K562 (cell line): ENCODE results near the gene INPP1. TPM values are rescaled to one million over a fixed set of nuclear protein-coding genes. Genes with fewer than 3 reads are reported as not detected.

ENCODE experiments used
- ATAC-seq: fragments of 200-7000 bp; cut with Tn5 transposase; 3 replicates; pipeline ENCODE4 v1.9.1; 2020; ENCODE audit warnings: moderate library complexity
- BruUV-seq: library from RNA; stranded (reverse); fragments of 400-500 nt; replicated peaks from 2 replicates; lab custom pipeline; 2021; lab: Mats Ljungman, UMichigan
- CTCF ChIA-PET: fragments of 300-600 bp; formaldehyde crosslinking; extraction: SDS; loops from one replicate; lab custom pipeline; 2021; ENCODE audit warnings: low intra/inter-chr PET ratio; lab: Yijun Ruan, JAX
- POLR2A ChIA-PET: fragments of 300-600, 350-650 bp; sonication (Branson Sonifier 250); formaldehyde crosslinking; extraction: SDS; loops from one replicate; lab custom pipeline; 2021; ENCODE audit warnings: antibody characterized with exemption, inconsistent platforms; lab: Yijun Ruan, JAX
- DNase-seq, 4 experiments: peaks; one replicate each; pipeline versions ENCODE4 v3.0.0 to v3.0.0-alpha.2; 2011 to 2018; ENCODE audit warnings: low spot score in 3 of 4, mixed read lengths in 3 of 4; ENCODE audit errors: extremely low read depth in 1 of 4
- FAIRE-seq: peaks from 2 replicates; lab custom pipeline; 2011; peaks lifted over from hg19 to GRCh38; lab: Jason Lieb, UNC
- H2AFZ ChIP-seq: 2 replicates; pipeline ENCODE4 v1.6.0; 2011; ENCODE audit warnings: low read depth, low read length, control low read depth, inconsistent platforms
- H3K27ac ChIP-seq: fragments of 200-600 bp; 3 replicates; pipeline ENCODE4 v1.8.0; 2011; ENCODE audit warnings: low read depth, mild to moderate bottlenecking, control low read depth, inconsistent platforms, low read length, moderate library complexity, mixed read lengths; ENCODE audit errors: extremely low read depth
- H3K27me3 ChIP-seq, 2 experiments: fragments of 300-600 bp in 1 of 2; 2 replicates in 1 of 2; 3 replicates in 1 of 2; pipeline versions ENCODE4 v1.6.0 to v1.8.0; 2011; ENCODE audit warnings: inconsistent platforms in 2 of 2, low read length in 2 of 2, mild to moderate bottlenecking in 1 of 2, mixed read lengths in 1 of 2, moderate library complexity in 1 of 2; ENCODE audit not compliant: control insufficient read depth in 2 of 2, insufficient read depth in 2 of 2
- H3K36me3 ChIP-seq: fragments of 300-600 bp; 3 replicates; pipeline ENCODE4 v1.8.0; 2011; ENCODE audit warnings: mild to moderate bottlenecking, low read length, inconsistent platforms; ENCODE audit not compliant: control insufficient read depth, insufficient read depth
- H3K4me1 ChIP-seq, 2 experiments: fragments of 200-600 bp in 1 of 2; replicated peaks in 1 of 2; 2 replicates in 1 of 2; 3 replicates in 1 of 2; pipeline versions ENCODE4 v1.5.1 to v1.8.0; 2011; ENCODE audit warnings: inconsistent platforms in 2 of 2, low read length in 2 of 2, mild to moderate bottlenecking in 1 of 2, mixed read lengths in 1 of 2, moderate library complexity in 1 of 2; ENCODE audit not compliant: control insufficient read depth in 2 of 2, insufficient read depth in 2 of 2
- H3K4me2 ChIP-seq: 2 replicates; pipeline ENCODE4 v1.6.1; 2011; ENCODE audit warnings: low read length, control low read depth, inconsistent platforms, mixed read lengths; ENCODE audit not compliant: insufficient read depth
- H3K4me3 ChIP-seq: fragments of 200-600 bp; sonication (generic), shearing (Covaris generic); 2 replicates; pipeline ENCODE4 v1.5.1; 2016; ENCODE audit warnings: control low read depth, inconsistent platforms
- H3K79me2 ChIP-seq: fragments of 200-600 bp; 3 replicates; pipeline ENCODE4 v1.8.0; 2011; ENCODE audit warnings: low read length, inconsistent platforms; ENCODE audit not compliant: control insufficient read depth, insufficient read depth
- H3K9ac ChIP-seq, 2 experiments: 2 replicates each; pipeline versions ENCODE4 v1.6.0 to v1.6.1; 2011; ENCODE audit warnings: low read depth in 2 of 2, low read length in 2 of 2, control low read depth in 1 of 2, inconsistent platforms in 1 of 2, mild to moderate bottlenecking in 1 of 2, mixed read lengths in 1 of 2; ENCODE audit not compliant: insufficient read depth in 1 of 2
- H3K9me1 ChIP-seq: one replicate; pipeline ENCODE4 v1.6.0; 2011; ENCODE audit warnings: inconsistent platforms, mild to moderate bottlenecking, low read length, moderate library complexity; ENCODE audit not compliant: control insufficient read depth, insufficient read depth
- H3K9me3 ChIP-seq: replicated peaks from 2 replicates; pipeline ENCODE4 v1.5.1; 2011; ENCODE audit warnings: low read depth, low read length, inconsistent platforms; ENCODE audit not compliant: control insufficient read depth, insufficient read depth
- H4K20me1 ChIP-seq: replicated peaks from 2 replicates; pipeline ENCODE4 v1.6.1; 2011; ENCODE audit warnings: low read length, inconsistent platforms, mixed read lengths; ENCODE audit not compliant: control insufficient read depth, insufficient read depth
- CEBPB ChIP-seq: fragments of 450-650 bp; IDR thresholded peaks from 2 replicates; pipeline ENCODE4 v1.6.1; 2016; ENCODE audit warnings: missing genetic modification characterization, missing compliant biosample characterization
- CEBPG ChIP-seq, 3 experiments: fragments of 200-800 bp in 1 of 3; sonication (Bioruptor generic) in 1 of 3; sonication (generic) in 1 of 3; formaldehyde crosslinking in 1 of 3; IDR thresholded peaks in 2 of 3; conservative IDR thresholded peaks in 1 of 3; 2 replicates each; pipeline versions ENCODE4 v1.6.1 to v1.8.0; 2016 to 2022; ENCODE audit warnings: missing compliant biosample characterization in 2 of 3, missing genetic modification characterization in 2 of 3, mild to moderate bottlenecking in 1 of 3, missing genetic modification reagents in 1 of 3
- GATAD2B ChIP-seq: fragments of 450-650 bp; IDR thresholded peaks from 2 replicates; pipeline ENCODE4 v1.6.1; 2017; ENCODE audit warnings: mild to moderate bottlenecking, borderline replicate concordance
- GTF2B ChIP-seq: IDR thresholded peaks from 2 replicates; pipeline ENCODE4 v1.6.1; 2011; ENCODE audit not compliant: insufficient read length; ENCODE audit errors: extremely low read depth
- KHSRP ChIP-seq: fragments of 450-650 bp; IDR thresholded peaks from 2 replicates; pipeline ENCODE4 v1.6.1; 2017
- MTA2 ChIP-seq: fragments of 450-650 bp; IDR thresholded peaks from 2 replicates; pipeline ENCODE4 v1.6.1; 2016; ENCODE audit warnings: low read depth
- STAT6 ChIP-seq: sonication (generic); formaldehyde crosslinking; IDR thresholded peaks from 2 replicates; pipeline ENCODE4 v1.8.1; 2023; ENCODE audit warnings: mild to moderate bottlenecking, missing genetic modification reagents
- TEAD4 ChIP-seq, 2 experiments: sonication (generic) in 1 of 2; formaldehyde crosslinking in 1 of 2; IDR thresholded peaks; 2 replicates each; pipeline versions ENCODE4 v1.6.1 to v1.8.0; 2012 to 2022; ENCODE audit warnings: borderline replicate concordance in 1 of 2, inconsistent platforms in 1 of 2, low read length in 1 of 2, mild to moderate bottlenecking in 1 of 2, missing genetic modification reagents in 1 of 2
- ZBTB49 ChIP-seq: sonication (generic); formaldehyde crosslinking; IDR thresholded peaks from 2 replicates; pipeline ENCODE4 v1.8.0; 2022; ENCODE audit warnings: missing genetic modification reagents, mild to moderate bottlenecking, borderline replicate concordance
- WGBS: fragments of 100-300 bp; shearing (Covaris generic); methylation state at CpG from one replicate; pipeline ENCODE4 v1.1.6; 2016; ENCODE audit warnings: low coverage, mixed read lengths; ENCODE audit not compliant: insufficient coverage; ENCODE audit errors: missing lambda C conversion rate; 5-methylcytosine and 5-hydroxymethylcytosine counted together
- in situ Hi-C: fragments of 300-500 bp; cut with MboI; formaldehyde crosslinking; loops from 4 replicates; pipeline ENCODE4 v1.15.0; 2018; ENCODE audit warnings: inconsistent platforms, mixed read lengths
- intact Hi-C: fragments of 100-400 bp; cut with micrococcal nuclease; formaldehyde crosslinking; loops from 2 replicates; pipeline ENCODE4 v1.14.2; 2022
- polyA plus RNA-seq, 8 experiments: library from polyadenylated mRNA; depleted of rRNA in 4 of 8; stranded (reverse) in 5 of 8; unstranded in 3 of 8; fragments of >200 nt; fragmentation: Nextera tagmentation in 2 of 8; fragmentation: Illumina TruSeq in 1 of 8; extraction: Ambion mirVana in 2 of 8; extraction: Trizol in 1 of 8; gene quantifications; 2 replicates each; pipeline versions ENCODE4 v1.2.1 to v1.2.3, GENCODE V29; 2011 to 2014; ENCODE audit warnings: inconsistent platforms in 1 of 8, missing spikeins in 1 of 8
- total RNA-seq, 7 experiments: library from RNA; depleted of rRNA in 6 of 7; stranded (reverse); fragments of >200 nt in 6 of 7; fragmentation: Illumina TruSeq in 2 of 7; extraction: Trizol in 2 of 7; gene quantifications; 2 replicates each; pipeline versions ENCODE4 v1.2.1 to v1.2.3, GENCODE V29; 2011 to 2021; ENCODE audit warnings: low replicate concordance in 1 of 7

INPP1 gene
- total and polyA plus RNA-seq, 9 of the 15 experiments (the other 6 are each of a cell fraction or from before 2014, with no cell fraction given), result 3.7 to 11.8 (median 6.5) TPM

- no peak for DNase-seq
- Histone ChIP-seq H4K20me1 (no peaks in the 10 kb centered on the region), H3K4me3 (no peak overlapping the region), H3K27me3 (no peaks in the 10 kb centered on the region), H3K9me3 (no peaks in the 10 kb centered on the region), H3K4me2 (no peak overlapping the region), H3K9me1 (no peaks in the 10 kb centered on the region), H3K4me1 (peaks cover 14 to 25% of the 10 kb centered on the region in 2 experiments; a peak in 4 of 5 replicates), H2AFZ (no peak overlapping the region), H3K27ac (no peak overlapping the region), H3K9ac (no peak overlapping the region), H3K36me3 (no peaks in the 10 kb centered on the region), H3K79me2 (no peaks in the 10 kb centered on the region)
- ChIA-PET POLR2A (no interaction called here), CTCF (no interaction called here)
- TF ChIP-seq TEAD4 (IDR thresholded peaks at IDR 0.05; ENCODE audit: low read length), result no peak
- TF ChIP-seq TEAD4 (CRISPR knock-in tag; IDR thresholded peaks at IDR 0.05; ENCODE audit: borderline replicate concordance), result no peak
- TF ChIP-seq GATAD2B, result no peak
- TF ChIP-seq MTA2, result no peak
- no peak for TF ChIP-seq KHSRP
- peak; percentile 62 for TF ChIP-seq CEBPG (CRISPR knock-in tag; IDR thresholded peaks at IDR 0.05)
- peak; percentile 30 to 72; a peak in 3 of 4 replicates for TF ChIP-seq CEBPG (tag; conservative IDR thresholded peaks at IDR 0.05 in 1 of 2, IDR thresholded peaks at IDR 0.05 in 1 of 2)
- peak; percentile 78 for TF ChIP-seq CEBPB (tag)
- no peak for TF ChIP-seq STAT6
- TF ChIP-seq GTF2B, result no peak
- TF ChIP-seq ZBTB49 (CRISPR knock-in tag), result no peak
- no peak for FAIRE-seq
- ATAC-seq, result no peak
- in situ Hi-C loops, result no loop called here
- BruUV-seq, result no TSS peak
- intact Hi-C loops, result loop anchor here (10.0 kb wide), 1 partner anchor 60 kb away; no protein-coding TSS in a partner anchor
- 89% methylated on average over 3 of the region's 3 CpGs for whole genome bisulfite sequencing
These were observed 61.7 kb downstream of the INPP1 start for GRCh38 chr2:190405070-190405469.
